Esophagus muscularis mucosa (tissue), 3 donors: ENCODE results near the gene DHPS.

ENCODE experiments used
- CTCF ChIP-seq, 3 experiments: fragments of 200-600 bp in 2 of 3; fragments of 450-650 bp in 1 of 3; sonication (generic) in 2 of 3; IDR thresholded peaks; one replicate each; pipeline ENCODE4 v1.5.1; 2017 to 2019; ENCODE audit warnings: antibody characterized with exemption in 3 of 3, mild to moderate bottlenecking in 2 of 3, moderate library complexity in 1 of 3
- POLR2AphosphoS5 ChIP-seq, 2 donors: sonication (generic); formaldehyde crosslinking; IDR thresholded peaks; one replicate each; pipeline ENCODE4 v1.6.1; 2017; ENCODE audit warnings: antibody characterized with exemption in 2 of 2

- TF ChIP-seq POLR2AphosphoS5 (IDR thresholded peaks at IDR 0.05) (no peak), CTCF (IDR thresholded peaks at IDR 0.05) (no peak)
Observed at GRCh38 chr19:12730064-12730463, 48.4 kb upstream of the DHPS start.
